Neural progenitor cell (in vitro differentiated cells): ENCODE results near the gene TAS2R41.

Experiments used
- EZH2 ChIP-seq: fragments of 200-600 bp; sonication (generic); IDR thresholded peaks from 2 replicates; pipeline ENCODE4 v1.6.1; 2017; ENCODE audit warnings: antibody characterized with exemption, mild to moderate bottlenecking, moderate library complexity
- TF ChIP-seq, protein P1 (sequence below): fragments of 200-600 bp; sonication (generic); IDR thresholded peaks from 2 replicates; pipeline ENCODE4 v1.5.1; 2017; ENCODE audit warnings: antibody characterized with exemption, mild to moderate bottlenecking

GRCh38 chr7:143504215-143504936 lies 26.7 kb downstream of the TAS2R41 start:
- TF ChIP-seq, protein P1, sequence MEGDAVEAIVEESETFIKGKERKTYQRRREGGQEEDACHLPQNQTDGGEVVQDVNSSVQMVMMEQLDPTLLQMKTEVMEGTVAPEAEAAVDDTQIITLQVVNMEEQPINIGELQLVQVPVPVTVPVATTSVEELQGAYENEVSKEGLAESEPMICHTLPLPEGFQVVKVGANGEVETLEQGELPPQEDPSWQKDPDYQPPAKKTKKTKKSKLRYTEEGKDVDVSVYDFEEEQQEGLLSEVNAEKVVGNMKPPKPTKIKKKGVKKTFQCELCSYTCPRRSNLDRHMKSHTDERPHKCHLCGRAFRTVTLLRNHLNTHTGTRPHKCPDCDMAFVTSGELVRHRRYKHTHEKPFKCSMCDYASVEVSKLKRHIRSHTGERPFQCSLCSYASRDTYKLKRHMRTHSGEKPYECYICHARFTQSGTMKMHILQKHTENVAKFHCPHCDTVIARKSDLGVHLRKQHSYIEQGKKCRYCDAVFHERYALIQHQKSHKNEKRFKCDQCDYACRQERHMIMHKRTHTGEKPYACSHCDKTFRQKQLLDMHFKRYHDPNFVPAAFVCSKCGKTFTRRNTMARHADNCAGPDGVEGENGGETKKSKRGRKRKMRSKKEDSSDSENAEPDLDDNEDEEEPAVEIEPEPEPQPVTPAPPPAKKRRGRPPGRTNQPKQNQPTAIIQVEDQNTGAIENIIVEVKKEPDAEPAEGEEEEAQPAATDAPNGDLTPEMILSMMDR: no peak
- TF ChIP-seq EZH2: no peak
